OCI-LY3 (cell line): ENCODE measurements around the gene THAP10.

Experiments
- CTCF ChIP-seq: fragments of 200-600, 300-600 bp; sonication (generic); IDR thresholded peaks from 2 replicates; pipeline ENCODE4 v1.5.1; 2014; ENCODE audit warnings: antibody characterized with exemption, low read length, low read depth
- EZH2phosphoT487 ChIP-seq: fragments of 200-600 bp; shearing (Covaris generic); IDR thresholded peaks from 2 replicates; pipeline ENCODE4 v1.6.1; 2018; ENCODE audit warnings: antibody characterized with exemption, mixed run types, low read depth

DNA sequence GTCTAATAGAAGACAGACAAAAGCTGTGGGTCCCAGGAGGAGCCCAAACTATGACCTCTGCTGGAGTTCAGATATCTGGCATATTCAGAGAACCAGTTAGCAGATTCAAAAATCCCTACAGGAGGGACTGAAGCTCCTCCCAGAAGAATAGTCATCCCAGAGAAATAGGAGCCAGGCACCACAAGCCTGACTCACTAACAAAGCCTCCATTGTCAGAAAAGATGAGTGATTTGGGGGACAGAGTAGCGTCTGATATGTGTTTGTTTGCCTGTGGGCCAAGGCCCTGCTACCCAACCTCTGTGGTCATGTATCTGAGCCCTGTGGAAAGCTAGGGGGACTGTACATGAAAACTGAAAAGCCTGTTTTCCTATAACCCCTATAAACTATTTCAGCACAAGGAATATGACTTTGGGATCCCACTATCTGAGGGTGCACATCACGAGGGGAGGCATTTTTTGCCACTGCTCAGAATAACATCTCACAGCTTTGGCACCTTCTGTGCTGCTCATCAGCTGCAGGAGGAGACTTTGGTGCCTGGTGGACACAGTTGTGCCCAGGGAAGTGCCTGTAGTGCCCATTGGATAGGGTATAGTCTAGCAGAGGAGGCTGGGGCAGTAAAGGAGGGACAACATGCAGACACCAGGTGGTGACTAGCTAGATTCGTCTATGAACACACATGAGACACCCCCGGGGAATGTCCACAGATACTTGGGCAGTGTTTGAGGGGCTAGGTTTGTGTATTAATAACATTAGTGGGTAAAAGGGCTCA is 28.6 kb downstream of the THAP10 start:
- TF ChIP-seq CTCF = no peak
- no peak for TF ChIP-seq EZH2phosphoT487
